GM19099 (cell line): ENCODE results near the gene MRC2.

Experiments
- POLR2A ChIP-seq: IDR thresholded peaks from 3 replicates; pipeline ENCODE4 v1.6.1; 2011; ENCODE audit warnings: low read depth; ENCODE audit not compliant: insufficient read length; ENCODE audit errors: extremely low read depth

MRC2 gene

GRCh38 chr17:62666061-62666800, 38.8 kb downstream of the MRC2 start:
- no peak for TF ChIP-seq POLR2A

GRCh38 chr17:62666801-62667591, 39.5 kb downstream of the MRC2 start:
- no peak for TF ChIP-seq POLR2A

DNA sequence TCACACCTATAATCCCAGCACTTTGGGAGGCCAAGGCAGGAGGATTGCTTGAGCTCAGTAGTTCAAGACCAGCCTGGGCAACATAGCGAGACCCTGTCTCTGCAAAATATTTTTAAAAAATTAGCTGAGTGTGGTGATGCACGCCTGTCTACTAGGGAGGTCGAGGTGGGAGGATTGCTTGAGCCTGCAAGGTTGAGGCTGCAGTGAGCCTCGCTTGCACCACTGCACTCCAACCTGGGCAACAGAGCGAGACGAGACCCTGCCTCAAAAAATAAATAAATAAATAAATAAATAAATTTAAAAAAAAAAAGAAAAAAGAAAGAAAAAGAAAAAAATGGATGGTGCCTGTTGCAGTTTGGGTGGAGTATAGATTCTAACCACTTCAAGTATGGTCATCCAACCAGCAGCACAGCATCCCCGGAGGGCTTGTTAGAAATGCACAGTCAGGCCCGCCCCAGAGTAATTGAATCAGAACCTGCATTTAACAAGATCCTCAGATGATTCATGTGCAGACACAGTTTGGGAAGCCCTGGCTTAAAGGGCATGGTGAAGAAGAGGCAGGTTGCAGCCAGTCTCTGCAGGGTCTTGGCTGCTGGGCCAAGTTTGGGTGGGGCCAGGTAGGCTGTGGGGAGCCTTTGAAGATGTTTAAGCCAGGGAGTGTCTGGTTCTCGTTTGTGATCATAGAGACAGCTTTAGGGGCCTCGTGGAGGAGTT, 40.8 kb downstream of the MRC2 start:
- no peak for TF ChIP-seq POLR2A

DNA sequence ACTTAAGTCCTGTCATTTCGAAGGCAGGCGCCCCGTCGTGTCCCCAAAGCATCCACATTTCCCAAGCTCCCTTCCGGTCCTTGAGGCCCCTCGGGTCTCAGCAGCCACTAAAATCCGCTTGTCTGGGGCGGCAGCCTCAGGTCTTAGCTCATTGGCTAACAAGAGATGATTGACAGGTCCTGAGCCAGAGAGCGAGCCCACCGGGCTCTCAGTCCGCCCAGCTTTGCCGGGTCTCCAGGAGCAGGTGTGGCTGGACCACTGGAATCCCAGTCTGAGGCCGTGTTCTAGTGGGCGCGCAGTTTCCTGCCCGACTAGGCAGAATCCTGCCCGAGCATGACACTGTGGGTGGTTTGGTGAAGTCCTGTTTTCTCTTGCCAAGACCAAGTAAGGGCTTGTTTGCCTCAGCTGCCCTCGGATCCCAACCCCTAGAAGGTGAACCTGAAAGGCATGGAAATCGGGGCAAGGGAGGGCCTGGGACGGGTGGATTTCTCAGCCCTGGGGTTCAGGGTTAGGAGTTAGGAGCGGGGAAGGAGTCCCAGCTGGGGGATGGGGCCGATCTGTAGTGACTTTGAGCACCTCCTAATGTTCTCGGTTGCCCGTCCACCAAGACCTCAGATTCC, 42.8 kb downstream of the MRC2 start:
- TF ChIP-seq POLR2A, result no peak

DNA sequence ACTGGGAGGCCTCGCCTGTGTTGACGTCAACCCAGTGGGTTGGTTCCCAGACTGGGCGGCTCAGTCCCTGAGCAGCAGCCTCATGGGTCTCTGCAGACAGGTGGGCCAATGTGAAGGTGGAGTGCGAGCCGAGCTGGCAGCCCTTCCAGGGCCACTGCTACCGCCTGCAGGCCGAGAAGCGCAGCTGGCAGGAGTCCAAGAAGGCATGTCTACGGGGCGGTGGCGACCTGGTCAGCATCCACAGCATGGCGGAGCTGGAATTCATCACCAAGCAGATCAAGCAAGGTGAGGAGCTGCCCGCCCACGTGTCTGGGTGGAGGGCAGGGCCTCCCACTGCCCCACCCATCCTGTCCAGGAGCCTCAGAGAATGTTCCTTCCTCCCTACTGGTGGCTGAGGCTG, 44.1 kb downstream of the MRC2 start:
- no peak for TF ChIP-seq POLR2A

GRCh38 chr17:62672957-62673356, 45.5 kb downstream of the MRC2 start:
- no peak for TF ChIP-seq POLR2A

DNA sequence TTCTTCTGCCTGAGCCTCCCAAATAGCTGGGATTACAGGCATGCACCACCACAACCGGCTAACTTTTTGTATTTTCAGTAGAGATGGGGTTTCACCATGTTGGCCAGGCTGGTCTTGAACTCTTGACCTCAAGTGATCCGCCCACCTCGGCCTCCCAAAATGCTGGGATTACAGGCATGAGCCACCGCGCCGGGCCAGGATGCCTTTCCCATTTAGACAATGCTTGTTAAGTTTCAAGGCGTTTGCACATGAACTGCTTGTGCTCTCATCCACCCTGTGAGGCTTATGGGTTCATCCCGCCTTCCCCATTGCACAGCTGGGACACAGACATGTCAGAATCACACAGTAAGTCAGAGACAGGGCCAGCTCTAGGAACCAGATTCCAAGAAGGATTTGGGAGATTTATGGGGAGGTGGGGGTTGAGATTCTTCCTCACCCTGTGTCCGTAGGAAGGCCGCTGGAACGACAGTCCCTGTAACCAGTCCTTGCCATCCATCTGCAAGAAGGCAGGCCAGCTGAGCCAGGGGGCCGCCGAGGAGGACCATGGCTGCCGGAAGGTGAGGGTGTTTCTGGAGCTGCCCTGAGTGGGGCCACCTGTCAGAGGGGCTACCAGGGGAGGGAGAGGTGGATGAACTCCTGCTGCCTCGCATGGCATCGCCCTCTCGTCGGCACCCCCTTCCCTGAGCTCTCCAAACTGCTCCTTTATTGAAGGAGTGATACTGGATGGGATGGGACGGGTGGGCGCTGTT, 46.3 kb downstream of the MRC2 start:
- no peak for TF ChIP-seq POLR2A

GRCh38 chr17:62674363-62674739, 46.9 kb downstream of the MRC2 start:
- no peak for TF ChIP-seq POLR2A

- no peak for TF ChIP-seq POLR2A
Observed at GRCh38 chr17:62674841-62675240, 47.4 kb downstream of the MRC2 start.

DNA sequence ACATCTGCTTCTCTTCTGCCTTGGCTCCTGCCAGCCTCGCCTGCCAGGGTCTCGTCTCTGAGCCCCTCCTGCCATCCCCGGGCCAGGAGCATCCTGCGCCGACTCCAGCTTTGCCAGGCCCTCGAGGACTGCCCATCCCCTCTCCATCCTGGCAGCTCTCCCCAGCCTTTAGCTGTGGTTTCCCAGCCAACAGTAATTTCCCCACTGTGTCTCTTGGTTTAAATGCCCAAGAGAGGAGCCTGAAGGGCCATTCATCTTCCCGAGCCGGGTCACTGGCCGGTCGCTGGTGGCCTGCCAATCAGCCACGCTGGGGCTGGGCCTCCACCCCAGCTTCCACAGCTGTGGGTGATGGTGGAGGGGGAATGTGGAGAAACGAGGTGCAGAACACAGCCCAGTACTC, 47.8 kb downstream of the MRC2 start:
- no peak for TF ChIP-seq POLR2A

DNA sequence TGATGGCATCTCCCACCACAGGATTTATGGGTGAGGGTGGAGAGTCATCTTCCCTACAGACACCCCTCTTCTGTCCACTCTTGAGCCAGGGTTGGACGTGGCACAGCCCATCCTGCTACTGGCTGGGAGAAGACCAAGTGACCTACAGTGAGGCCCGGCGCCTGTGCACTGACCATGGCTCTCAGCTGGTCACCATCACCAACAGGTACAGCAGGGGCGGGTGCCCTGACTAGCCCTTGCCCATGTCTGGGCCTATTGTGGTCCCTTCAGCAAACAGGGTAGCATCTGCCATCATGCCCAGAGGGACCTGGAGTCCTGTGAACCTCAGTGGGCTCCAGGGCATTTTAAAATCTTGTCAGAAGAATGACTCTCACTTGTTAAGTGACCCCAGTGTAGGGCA, 48.2 kb downstream of the MRC2 start:
- no peak for TF ChIP-seq POLR2A

DNA sequence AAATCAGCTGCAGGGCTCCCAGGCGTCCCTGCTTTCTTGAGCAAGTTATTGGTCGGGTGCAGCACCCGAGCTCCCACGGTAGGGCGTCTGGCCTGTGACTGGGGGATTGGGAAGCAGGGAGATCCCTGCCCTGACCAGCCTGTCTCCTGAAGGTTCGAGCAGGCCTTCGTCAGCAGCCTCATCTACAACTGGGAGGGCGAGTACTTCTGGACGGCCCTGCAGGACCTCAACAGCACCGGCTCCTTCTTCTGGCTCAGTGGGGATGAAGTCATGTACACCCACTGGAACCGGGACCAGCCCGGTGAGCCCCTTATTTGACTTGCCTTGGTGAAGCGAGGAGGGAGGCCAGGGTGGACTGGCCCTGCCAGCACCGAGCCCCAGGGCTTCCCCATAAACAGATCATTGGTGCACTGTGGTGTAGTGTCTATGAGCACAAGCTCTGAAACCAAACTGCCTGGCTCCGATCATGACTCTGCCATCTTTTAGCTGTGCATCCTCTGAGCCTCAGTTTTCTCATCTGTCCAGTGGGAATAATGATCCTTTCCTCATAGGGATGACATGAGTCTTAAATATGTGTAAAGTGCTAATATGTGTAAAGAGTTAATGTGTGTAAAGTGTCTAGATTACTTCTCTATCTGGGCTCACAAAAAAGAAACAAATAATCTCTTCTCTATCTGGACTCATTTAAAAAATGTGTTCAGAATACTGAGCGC, 48.9 kb downstream of the MRC2 start:
- no peak for TF ChIP-seq POLR2A

GRCh38 chr17:62676952-62677596, 49.6 kb downstream of the MRC2 start:
- no peak for TF ChIP-seq POLR2A
